Stimulated activated naive CD8-positive, alpha-beta T cell treated with anti-CD3 and anti-CD28 coated beads, Interleukin-15, Interleukin-2, amounts not matched to agents 100 U/mL and 50 U/mL, for 24 hours (primary cell): ENCODE results near the gene TRIM41.
"Not testable (repeated sequence)": the region's sequence is repeated elsewhere in the genome, so short reads cannot be mapped to it uniquely, and the experiment has no call there.

Experiments used
- ATAC-seq: fragments of 150-1000 bp; cut with Tn5 transposase; one replicate; pipeline ENCODE4 v1.10.0; 2021
- DNase-seq: peaks from one replicate; pipeline ENCODE4 v3.0.0; 2021

The TRIM41 gene

DNA sequence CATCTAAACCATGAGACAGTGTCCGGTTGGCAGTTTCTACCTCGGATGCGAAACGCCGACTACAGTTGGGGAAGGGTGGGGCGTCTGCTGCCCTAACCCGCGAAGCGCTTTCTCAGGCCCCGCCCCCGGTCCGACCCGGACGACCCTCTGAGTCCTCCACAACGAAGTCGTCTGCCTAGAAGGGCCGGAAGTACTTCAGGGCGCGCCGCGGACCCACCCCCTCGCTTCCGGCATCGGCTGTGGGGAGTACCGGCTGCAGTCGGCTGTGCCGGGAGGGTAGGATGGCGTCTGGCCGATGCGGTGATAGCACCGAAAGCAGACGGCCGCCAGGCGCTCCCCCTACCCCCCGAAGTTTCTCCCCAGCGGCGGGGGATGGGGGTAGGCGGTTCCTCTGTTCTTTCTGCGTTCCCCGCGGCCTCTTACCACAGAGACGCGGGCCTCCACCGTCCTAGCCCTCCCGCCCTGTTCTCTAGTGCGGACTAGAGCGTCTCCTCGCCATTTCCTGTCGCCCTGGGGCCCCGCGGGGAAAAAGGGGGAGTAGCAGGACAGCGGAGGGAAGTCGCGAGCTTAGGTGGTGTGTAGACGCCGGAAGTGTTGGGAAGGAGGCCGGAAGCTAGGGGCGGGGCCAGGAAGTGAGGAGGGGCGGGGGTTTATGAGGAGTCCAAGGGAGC, at the start of gene TRIM41:
TSS of gene TRIM41 (plus strand) at position 224 of the 671 bp plus-strand sequence. CDS start 719 bp downstream, outside the sequence.
- peak; percentile 99 for DNase-seq

GRCh38 chr5:181173420-181174342, 49.4 kb upstream of the TRIM41 start:
- ATAC-seq (peak; percentile 79), DNase-seq (peak; percentile 75)

More for the DNA sequence above, at the start of gene TRIM41:
- ATAC-seq, result peak; percentile 58

DNA sequence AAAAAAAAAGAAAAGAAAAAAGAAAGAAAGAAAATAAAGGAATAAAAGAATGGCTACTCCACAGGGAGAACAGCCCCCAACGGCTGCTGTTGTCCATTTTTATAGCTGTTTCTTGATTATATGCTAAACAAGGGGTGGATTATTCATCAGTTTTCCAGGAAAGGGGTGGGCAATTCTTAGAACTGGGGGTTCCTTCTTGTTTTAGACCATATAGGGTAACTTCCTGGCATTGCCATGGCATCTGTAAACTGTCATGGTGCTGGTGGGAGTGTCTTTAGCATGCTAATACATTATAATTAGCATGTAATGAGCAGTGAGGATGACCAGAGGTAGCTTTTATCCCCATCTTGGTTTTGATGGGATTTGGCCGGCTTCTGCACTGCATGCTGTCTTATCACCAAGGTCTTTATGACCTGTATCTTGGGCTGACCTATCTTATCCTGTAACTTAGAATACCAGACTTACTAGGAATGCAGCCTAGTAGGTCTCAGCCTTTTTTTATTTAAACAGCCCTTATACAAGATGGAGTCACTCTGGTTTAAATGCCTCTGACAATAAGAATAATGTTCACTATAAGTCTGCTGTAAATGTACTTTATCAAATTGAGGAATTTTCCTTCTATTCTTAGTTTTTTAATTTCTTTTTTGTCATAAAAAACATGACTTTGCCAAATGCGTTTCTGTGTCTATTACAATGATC, 46.7 kb upstream of the TRIM41 start:
- no peak for ATAC-seq
- no peak for DNase-seq

DNA sequence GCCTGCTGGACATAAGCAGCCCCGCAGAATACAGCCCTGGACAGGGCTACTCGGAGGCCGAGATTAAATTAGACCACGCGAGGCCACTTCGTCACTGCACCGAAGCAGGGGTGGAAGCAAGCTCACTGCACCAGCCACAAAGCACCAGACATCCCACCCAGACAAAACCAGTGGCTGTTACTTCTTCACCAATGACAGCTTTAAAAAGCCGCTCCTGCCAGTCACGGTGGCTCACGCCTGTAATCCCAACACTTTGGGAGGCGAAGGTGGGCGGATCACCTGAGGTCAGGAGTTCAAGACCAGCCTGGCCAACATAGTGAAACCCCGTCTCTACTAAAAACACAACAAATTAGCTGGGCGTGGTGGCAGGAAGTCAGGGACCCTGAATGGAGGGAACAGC, 45.5 kb upstream of the TRIM41 start:
- DNase-seq, ATAC-seq: not testable (repeated sequence)

- ATAC-seq (peak; percentile 77), DNase-seq (peak; percentile 65)
Measured at GRCh38 chr5:181181650-181182565, 41.2 kb upstream of the TRIM41 start.

DNA sequence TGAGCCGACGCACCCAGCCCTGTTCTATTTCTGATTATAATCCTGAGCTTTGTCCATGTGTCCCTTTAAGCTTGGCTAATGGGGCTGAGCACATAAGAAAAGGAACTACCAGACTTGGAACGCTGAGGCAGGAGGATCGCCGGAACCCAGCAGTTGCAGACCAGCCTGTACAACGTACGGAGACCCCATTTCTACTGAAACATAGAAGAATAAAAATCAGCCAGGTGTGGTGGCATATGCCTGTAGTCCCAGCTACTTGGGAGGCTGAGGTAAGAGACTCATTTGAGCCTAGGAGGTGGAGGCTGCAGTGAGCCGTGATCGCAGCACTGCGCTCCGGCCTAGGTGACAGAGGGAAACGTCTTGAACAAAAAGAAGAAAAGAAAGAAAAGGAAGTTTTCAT, 40.4 kb upstream of the TRIM41 start:
- no peak for DNase-seq
- no peak for ATAC-seq

DNA sequence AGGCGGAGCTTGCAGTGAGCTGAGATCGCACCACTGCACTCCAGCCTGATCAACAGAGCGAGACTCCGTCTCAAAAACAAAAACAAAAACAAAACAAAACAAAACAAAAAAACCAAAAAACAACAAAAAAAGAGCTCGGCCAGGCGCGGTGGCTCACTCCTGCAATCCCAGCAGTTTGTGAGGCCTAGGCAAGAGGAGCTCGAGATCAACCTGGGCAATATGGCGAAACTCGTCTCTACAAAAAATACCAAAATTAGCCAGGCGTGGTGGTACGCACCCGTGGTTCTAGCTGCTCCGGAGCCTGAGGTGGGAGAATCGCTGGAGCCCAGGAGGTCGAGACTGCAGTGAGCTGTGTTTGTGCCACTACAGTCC, 38.2 kb upstream of the TRIM41 start:
- DNase-seq (no peak), ATAC-seq (no peak)

- no peak for DNase-seq
- ATAC-seq, result no peak
Measured at GRCh38 chr5:181185560-181185959, 37.5 kb upstream of the TRIM41 start.

- no peak for ATAC-seq
- DNase-seq, result no peak
Measured at GRCh38 chr5:181186022-181186421, 37.1 kb upstream of the TRIM41 start.

- ATAC-seq (no peak), DNase-seq (no peak)
Measured at GRCh38 chr5:181186986-181187499, 36.0 kb upstream of the TRIM41 start.

- DNase-seq (peak; percentile 80), ATAC-seq (peak; percentile 3)
Measured at GRCh38 chr5:181187500-181188213, 35.4 kb upstream of the TRIM41 start.

DNA sequence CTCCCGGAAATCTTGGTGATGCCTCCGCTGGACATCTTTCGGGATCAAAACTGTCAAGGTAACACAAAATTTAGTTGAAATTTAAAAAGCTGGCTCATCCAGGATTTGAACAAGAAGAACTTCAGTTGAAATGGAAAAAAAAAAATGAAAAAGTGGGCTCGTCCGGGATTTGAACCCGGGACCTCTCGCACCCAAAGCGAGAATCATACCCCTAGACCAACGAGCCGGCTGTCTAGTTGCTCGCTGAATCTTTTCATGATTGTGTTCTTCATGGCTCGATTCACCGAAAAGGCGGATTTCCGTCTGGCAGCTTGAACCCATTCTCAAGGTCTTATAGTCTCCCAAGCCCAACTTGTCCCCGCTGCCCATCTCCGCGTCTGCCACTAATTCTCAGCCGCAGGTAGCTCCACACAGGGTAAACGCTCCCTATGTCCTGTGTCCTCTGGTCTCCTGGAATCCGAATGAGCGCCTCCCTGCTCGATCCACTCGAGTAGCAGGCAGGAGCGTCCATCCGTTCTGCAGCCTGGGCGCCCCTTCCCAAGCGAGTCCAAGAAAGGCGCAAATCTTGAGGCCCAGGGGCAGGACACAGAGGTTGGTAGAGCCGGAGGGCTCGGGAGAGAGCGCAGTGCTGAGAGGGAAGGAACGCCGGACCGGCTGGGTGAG, 34.2 kb upstream of the TRIM41 start:
- ATAC-seq (peak; percentile 4), DNase-seq (peak; percentile 82)

GRCh38 chr5:181189363-181189961, 33.6 kb upstream of the TRIM41 start:
- peak; percentile 13 for ATAC-seq
- DNase-seq, result peak; percentile 70

- no peak for ATAC-seq
Measured at GRCh38 chr5:181189962-181190710, 32.9 kb upstream of the TRIM41 start.

GRCh38 chr5:181190711-181191525, 32.2 kb upstream of the TRIM41 start:
- ATAC-seq (peak; percentile 0), DNase-seq (peak; percentile 60)

More at GRCh38 chr5:181189962-181190710, 32.9 kb upstream of the TRIM41 start:
- peak; percentile 48 for DNase-seq

GRCh38 chr5:181191526-181192336, 31.4 kb upstream of the TRIM41 start:
- DNase-seq (peak; percentile 95), ATAC-seq (peak; percentile 60)
